NCI-H82 (cell line): ENCODE data around the gene DCST2.

Experiments used
- DNase-seq: peaks from one replicate; lab custom pipeline; 2025; lab: John Stamatoyannopoulos, UW

Gene DCST2

DNA sequence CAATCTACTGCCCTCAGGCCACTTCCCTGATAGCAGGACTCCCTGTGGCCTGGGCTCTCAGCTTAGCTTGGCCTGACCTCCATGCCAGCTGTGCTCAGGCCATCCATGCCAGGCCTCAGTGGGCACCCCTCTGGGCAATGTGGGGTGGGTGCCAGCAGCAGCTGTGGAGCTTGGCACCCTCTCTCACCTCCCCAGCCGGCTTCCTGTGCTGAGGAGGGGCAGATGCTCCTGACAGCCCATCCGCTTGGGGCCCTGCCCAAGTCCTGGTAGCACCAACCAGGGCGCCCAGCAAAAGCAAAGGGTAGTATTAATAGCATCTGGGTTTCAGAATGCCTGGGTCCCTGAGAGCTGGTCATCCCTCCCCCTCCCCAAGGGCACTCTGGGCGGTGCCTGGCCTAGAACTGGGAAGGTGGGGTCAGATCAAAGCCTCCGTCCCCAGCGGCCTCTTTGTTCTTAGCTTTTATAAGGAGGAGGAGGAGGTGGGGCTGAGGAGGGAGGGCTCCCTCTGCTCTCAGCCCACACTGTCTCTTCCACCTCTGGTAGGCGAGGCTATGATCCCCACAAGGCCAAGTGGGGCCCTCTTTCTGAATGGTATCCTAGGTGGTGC lies 36.1 kb upstream of the DCST2 start:
- DNase-seq: peak; percentile 83

DNA sequence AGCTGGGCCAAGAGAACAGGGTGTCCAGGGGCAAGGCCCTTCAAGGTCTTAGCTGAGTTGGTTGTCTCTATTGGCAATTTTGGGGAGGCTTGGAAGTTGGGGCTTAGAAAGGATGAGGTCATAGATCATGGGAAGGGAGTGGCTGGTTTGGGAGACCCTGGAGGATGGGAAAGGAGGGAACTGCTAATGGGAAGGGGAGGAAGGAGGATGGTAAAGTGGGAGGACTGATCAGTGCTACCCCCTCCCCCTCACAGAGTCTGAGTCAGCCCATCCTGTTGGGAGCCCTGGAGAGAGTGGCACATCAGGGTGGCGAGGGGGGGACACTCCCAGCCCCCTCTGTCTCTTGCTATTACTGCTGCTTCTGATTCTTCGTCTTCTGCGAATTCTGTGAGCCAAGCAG lies 35.0 kb upstream of the DCST2 start:
- no peak for DNase-seq

DNA sequence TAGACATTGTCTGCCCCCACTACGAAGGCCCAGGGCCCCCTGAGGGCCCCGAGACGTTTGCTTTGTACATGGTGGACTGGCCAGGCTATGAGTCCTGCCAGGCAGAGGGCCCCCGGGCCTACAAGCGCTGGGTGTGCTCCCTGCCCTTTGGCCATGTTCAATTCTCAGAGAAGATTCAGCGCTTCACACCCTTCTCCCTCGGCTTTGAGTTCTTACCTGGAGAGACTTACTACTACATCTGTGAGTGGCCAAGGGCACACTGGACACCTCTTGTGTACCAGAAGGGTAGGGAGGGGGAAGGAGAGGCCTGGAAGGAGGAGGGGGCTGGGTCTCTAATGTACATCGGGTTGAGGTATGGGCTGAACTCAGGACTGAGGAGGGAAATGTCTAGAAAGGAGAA lies 33.2 kb upstream of the DCST2 start:
- DNase-seq: no peak

DNA sequence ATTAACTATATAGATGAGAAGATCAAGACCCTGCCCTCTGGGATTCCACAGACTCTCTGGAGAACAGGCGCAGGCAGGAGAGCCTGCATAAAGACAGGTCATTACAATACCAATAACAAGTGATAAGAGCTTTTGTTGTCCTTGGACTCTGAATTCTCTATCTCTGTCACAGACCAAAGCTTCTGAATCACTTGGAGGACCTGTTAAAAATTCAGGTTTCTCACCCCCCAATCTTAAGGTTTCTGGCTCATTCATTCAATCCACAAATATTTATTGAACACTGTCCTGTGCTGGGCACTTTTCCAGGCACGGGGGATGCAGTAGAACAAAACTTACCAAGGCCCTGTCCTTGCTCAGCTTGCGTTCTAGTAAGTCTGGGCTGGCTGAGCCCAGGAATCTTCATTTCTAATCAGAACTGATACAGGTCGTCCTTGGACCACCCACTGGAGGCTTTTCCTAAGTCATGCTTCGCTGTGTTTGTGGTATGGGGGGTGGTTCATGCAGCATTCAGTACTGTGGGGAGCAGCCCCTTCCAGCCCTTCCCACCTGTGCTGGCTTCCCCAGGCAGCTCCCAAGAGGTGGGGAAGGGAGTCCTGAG lies 31.4 kb upstream of the DCST2 start:
- peak; percentile 41 for DNase-seq

DNA sequence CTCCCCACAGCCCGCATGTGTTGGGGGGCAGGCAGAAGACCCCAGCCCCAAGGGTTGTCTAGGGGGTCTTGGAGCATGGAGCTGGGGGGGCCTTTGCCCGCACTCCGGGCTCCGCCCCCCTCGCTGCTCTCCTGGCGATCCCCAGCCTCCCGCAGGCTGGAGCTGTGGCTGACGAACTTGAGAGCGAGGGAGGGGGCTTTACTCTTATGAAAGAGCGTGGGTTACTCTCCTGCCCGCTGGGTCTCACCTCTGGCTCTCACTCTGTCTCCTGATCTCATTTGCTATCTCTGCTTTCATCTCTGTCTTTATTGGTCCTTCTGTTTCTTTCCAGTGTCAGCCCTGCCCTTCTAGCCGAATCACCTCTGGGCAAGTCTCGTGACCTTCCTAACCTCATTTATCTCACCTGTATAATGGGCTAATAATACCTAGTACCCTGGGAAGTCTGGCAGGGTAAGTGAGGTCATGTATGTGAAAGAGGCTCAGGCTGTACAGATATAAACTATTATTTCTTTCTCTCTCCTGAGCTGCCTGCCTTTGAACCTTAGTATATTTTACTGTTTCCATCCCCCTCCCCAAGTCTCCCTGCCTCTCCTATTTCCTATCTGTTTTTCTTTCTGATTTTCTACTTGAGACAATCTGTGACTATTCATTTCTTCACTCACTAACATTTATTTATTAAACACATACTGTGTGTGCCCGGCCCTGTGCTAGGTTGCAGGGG lies 30.7 kb upstream of the DCST2 start:
- peak; percentile 76 for DNase-seq

DNA sequence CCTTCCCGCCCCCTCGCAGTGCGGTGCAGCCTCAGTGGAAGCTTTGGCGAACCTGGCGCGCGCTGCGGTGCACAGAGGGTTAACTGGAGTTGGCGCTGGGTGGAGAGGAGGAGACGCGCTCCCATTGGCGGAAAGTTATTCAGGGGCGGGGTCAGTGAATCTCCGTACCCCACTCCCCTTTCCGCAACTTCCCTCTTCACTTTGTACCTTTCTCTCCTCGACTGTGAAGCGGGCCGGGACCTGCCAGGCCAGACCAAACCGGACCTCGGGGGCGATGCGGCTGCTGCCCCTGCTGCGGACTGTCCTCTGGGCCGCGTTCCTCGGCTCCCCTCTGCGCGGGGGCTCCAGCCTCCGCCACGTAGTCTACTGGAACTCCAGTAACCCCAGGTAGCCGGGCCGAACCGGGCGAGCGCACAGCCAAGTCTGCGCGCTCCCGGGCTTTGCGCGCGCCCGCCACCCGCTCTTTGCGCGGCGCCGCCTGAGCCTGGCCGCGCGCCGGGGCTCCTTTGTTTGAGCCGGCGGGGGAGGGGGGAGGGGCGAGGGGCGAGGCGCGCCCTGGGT lies 30.0 kb upstream of the DCST2 start, which contains the start of gene EFNA4:
Gene EFNA4 (plus strand): TSS at position 191 of the 561 bp plus-strand sequence. CDS start 84 bp downstream, at position 275.
- DNase-seq: peak; percentile 92

DNA sequence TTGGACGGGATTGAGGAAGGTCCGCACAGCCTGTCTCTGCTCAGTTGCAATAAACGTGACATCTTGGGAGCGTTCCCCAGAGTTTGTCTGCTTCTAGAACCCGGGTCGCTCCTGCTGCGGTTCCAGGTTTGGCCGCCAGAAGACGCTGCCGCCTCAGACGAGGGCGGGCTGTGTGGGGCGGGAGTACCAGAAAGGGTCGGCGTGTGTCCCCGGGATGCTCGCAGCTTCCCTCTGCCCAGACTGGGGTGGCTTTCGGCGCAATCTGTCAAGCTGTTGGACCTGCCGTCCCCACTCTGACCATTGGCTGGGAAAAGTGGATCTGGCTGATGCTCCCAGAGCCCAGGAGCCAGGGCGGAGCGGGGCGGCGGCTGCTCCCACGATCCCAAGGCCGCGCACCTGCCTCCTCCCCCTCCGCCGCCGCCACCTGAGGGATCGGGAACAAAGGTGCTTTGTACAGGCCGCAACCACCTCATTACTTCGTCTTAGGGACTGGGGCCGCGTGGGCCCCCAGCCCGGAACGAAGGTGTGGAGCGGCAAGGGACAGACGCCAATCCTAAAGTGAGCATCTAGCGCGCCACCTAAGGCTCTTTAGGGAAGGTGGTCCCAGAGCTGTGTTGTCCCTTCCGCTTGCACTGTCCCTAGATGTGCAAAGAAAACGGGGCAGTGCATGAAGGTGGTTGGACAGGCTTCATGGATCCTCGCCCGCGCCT lies 29.3 kb upstream of the DCST2 start:
- DNase-seq: peak; percentile 88

DNA sequence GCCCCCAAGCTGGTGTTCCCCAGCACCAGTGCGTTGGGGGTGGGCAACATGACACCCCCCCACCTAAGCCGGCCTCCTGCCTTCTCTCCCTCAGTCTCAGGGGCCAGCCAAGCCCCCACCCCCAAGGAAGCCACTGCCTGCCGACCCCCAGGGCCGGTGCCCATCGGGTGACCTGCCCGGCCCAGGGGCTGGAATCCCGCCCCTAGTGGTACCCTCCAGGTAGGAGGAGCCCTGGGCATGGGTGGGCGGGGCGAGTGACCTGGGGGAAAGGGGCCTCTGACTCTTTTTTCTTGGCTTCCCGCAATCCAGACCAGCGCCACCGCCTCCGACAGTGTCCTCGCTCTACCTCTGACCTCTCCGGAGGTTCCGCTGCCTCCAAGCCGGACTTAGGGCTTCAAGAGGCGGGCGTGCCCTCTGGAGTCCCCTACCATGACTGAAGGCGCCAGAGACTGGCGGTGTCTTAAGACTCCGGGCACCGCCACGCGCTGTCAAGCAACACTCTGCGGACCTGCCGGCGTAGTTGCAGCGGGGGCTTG lies 28.6 kb upstream of the DCST2 start:
- peak; percentile 75 for DNase-seq

DNA sequence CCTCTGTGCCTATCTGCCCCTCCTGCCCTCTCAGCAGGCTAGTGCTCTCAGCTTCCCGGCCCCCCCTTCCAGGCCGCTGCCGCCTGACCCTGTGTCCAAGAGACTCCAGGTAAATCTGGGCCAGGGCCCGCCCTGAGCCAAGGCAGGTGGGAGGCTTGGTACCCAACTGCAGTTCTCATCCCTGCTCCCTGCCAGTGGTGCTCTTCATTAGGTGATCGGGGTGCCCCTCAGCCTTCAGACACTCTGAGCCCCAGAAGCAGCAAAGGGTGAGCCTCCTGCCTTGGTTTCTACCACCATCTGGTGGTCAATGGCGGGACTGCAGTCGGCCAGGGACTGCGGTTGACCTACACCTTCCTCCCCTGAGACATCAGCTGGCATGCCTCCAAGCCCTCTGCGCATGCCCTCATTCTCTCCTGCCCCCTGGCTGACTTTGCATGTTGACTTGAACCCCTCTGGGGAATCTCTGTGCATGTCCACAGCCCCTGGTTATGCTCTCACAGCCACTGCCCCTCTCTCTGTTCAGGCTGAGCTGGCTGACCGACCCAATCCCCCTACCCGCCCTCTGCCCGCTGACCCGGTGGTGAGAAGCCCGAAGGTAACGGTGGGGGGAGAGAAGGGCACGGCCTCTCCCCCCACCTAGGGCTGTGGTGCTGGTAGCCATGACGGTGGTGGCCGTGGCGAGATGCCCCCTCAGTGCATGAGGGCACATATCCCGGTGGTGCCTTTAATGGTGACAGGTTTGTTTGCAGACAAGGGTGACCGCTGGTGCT lies 28.0 kb upstream of the DCST2 start:
- DNase-seq: peak; percentile 97

DNA sequence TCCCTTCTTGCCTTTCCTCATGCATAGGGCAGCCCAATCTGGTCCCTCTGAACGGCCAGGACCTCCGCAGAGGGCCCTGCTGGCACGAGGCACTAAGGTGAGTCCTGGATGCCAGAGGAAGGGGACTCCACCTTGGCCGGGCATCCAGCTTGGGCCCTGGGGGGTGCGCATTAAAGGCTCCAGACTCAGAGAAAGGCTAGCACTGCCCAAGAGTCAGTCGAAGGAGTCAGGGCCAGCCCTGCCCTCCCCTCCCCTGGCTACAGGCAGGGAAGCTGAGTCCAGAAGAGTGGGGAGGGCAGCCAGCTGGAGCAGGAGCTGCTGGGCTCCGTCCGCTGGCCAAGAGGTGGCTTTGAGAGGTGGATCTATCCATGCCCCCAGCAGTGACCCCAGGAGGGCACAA lies 27.2 kb upstream of the DCST2 start:
- DNase-seq: no peak

DNA sequence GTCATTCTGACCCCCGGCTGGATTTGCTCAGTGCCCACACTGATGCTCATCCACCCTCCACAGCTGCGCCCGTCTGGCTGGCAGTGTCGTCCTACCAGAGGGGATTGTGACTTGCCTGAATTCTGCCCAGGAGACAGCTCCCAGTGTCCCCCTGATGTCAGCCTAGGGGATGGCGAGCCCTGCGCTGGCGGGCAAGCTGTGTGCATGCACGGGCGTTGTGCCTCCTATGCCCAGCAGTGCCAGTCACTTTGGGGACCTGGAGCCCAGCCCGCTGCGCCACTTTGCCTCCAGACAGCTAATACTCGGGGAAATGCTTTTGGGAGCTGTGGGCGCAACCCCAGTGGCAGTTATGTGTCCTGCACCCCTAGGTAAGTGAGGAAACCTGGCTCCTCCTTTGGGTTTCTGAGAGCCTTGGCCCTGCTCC lies 24.2 kb upstream of the DCST2 start:
- no peak for DNase-seq

DNA sequence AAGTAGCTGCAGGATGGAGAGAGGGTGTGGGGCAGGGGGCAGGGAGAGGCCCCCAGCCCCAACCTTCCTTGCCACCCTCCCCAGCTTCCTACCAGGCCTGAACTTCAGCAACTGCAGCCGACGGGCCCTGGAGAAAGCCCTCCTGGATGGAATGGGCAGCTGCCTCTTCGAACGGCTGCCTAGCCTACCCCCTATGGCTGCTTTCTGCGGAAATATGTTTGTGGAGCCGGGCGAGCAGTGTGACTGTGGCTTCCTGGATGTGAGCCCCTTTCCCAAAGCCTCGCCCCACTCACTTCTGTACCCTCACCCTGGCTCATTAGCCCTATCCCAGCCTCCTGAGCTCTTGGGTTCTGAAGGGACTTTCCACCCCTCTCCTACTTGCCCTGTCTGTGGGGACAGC lies 23.5 kb upstream of the DCST2 start:
- DNase-seq: no peak

DNA sequence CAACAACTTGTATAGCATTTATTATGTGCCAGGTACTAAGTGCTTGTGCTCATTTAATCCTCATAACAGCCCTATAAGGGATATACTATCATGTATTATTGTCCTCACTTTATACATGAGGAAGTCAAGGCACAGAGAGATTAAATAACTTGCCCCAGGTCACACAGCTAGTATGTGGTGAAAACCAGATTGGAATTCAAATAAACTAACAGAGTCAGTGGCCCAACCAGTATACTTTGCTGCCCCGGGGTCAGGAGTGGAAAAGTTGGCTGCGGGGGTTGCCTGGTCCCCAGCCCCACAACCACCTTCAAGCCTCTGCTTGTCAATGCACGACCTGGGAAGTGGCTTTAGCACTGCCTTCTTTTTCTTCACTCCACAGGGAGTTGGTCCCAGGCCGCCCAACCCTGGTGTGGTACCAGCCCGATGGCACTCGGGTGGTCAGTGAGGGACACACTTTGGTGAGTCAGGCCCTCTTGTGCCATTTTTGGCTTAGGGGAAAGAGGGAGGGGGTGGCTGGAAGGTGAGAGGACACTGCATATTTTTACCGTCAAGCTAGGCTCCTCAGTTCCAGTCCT lies 20.0 kb upstream of the DCST2 start:
- DNase-seq: no peak

DNA sequence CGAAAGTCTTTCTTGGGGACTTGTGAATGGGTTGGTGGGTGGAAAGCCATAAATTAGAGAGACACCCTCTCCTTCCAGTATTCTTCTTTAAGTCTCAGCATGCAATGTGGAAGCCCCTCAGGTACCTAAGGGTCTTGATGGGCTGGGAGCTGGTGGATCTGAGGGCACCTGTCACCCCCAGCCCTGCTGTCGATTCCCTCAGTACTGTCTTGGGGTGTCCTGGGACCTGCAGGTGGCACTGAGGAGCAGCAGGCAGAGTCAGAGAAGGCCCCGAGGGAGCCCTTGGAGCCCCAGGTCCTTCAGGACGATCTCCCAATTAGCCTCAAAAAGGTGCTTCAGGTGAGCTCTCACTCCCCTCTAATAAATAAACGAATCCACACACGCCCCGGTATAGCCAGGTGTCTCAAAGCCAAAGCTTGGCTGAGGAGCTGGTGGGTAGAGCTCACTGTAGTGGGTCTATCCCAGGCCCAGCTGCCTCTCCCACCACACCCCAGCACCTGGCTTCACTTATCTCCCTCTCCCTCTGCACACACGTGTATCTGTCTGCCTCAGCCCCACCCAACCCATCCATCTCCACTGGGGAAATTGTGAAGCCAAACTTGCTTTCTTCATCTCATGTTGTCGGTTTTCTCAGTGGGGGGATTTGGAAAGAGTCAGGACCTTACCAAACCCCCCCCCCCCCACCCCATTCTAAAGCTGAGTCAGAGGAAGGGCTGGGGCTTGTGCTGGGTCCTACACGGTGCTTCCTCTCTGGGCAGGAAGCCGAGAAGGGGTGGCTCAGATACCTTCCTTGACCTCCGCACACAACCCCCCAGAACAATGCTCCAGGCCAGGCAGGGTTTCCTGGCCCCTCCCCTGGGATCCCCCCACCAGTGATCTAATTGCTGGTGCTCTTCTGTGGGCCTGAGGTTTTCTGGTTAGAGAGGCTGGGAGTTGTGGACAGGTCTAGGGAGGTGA lies 19.1 kb upstream of the DCST2 start:
- DNase-seq: no peak

DNA sequence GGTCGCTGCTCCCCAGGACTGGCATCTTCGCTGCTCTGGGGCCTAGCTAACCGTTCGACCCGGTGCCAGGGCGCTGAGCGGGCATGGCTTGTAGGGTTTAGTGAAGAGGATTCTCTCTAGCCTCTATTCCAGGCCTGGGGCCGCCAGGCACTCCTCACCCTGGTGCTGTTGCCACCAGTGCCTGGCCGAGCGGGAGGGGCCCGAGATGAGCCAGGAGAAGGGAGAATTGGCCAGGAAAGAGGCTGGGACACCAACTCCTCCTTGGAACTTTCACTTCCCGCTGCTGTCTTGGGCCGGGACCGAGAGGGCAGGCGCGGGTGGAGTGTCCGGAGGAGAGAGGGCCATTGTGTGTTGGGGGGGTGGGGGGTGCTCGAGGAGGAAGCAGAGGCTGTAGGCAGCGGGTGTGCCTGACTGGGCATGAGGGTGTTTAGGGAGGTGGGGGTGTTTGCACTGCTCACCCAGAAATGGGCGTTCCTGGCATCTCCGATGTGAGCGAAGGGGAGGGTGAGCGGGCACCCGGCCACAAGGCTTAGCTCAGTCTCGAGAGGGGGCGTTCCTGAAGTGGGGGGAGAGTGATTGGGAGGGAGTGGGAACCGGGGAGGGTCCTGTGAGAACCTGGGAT lies 18.3 kb upstream of the DCST2 start:
- DNase-seq: peak; percentile 61

DNA sequence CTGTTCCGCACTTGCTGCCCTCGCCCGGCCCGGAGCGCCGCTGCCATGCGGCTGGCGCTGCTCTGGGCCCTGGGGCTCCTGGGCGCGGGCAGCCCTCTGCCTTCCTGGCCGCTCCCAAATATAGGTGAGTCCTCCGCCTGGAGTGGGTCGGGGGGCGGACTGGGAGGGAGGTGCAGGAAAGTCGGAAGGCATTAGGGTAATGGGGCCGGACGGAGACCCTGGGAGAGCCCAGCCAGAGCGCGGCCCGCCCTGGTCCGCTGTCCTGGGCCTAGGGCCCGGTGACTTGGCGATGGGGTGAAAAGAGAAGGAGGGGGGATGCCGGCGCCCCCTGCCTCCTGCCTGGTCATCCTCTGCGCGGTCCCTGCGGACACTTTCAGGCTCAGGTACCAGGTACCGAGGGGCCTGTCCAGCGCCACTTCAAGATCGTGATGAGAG lies 17.8 kb upstream of the DCST2 start:
- DNase-seq: no peak

DNA sequence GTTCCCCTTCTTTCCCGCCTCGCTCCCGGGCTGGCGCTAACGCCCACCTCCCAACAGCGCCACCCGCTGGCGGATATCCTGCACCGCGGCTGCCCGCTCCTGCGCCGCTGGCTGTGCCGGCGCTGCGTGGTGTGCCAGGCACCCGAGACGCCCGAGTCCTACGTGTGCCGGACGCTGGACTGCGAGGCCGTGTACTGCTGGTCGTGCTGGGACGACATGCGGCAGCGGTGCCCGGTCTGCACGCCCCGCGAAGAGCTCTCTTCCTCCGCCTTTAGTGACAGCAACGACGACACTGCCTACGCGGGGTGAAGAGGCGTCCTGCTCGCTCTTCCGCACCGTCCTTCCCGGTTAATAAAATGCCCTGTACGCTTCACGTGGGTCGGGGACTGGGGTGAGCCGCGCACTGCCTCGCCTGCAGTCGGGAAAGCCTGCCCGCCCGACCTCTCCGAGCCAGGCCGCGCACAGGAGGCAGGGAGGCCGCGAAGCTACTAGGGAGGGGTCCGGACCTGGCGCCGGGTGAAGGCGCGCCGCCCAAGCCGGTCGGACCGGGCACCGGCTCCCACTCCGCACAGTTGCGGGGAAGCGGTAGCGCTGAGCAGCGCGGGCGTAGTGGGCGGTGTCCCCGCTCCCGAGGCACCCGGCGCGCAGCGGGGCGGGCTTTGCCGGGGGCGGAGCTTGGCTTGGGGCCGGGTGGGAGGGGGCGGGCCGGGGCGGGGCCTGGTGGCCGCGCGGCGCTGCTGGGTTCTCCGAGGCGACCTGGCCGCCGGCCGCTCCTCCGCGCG lies 17.2 kb upstream of the DCST2 start, which contains the start of gene ADAM15:
Gene ADAM15 (plus strand): TSS at position 757 of the 782 bp plus-strand sequence. CDS start 71 bp downstream, outside the sequence.
- DNase-seq: peak; percentile 94
